Iris pigment epithelial cell (primary cell): Measurements from ENCODE around the gene TTC28.
"Not testable (repeated sequence)": the region's sequence is repeated elsewhere in the genome, so short reads cannot be mapped to it uniquely, and the experiment has no call there.

Source experiments
- DNase-seq: peaks from one replicate; pipeline ENCODE4 v3.0.0-alpha.2; 2011; ENCODE audit warnings: low read depth

TTC28 gene

GRCh38 chr22:28180804-28181731 lies 498.6 kb downstream of the TTC28 start:
- peak; percentile 65 for DNase-seq

DNA sequence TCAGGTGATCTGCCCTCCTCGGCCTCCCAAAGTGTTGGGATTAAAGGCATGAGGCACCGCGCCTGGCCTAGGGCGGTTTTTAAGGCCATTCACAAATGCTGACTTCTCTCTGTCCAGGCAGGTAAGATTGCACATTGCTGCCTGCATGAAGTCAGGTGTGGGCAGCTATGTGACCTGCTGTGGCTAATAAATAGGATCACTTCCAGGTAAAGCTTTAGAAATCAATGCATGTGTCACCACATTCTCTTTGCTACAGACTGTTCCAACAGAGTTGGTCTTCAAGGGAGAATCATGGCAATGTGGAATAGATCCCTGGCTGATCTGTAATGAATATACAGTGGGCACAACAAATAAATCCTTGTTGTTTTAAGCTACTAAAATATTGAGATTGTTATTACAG lies 500.2 kb downstream of the TTC28 start:
- DNase-seq: no peak

- no peak for DNase-seq
Observed at GRCh38 chr22:28175730-28176492, 503.7 kb downstream of the TTC28 start.

DNA sequence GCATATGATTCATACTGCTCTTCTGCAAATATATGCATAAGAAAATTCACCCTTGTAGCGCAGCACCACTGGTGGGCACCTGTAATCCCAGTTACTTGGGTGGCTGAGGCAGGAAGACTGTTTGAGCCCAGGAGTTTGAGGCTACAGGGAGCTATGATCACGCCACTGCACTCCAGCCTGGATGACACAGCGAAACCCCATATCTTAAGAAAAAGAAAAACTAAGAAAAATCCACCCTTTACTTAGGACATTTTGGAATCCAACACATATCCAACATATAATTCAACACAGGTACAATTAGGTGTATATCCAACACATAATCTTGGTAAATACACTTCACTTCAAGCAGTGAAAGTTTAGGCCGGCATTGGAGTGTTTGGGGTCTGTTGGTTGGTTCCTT lies 505.1 kb downstream of the TTC28 start:
- no peak for DNase-seq

DNA sequence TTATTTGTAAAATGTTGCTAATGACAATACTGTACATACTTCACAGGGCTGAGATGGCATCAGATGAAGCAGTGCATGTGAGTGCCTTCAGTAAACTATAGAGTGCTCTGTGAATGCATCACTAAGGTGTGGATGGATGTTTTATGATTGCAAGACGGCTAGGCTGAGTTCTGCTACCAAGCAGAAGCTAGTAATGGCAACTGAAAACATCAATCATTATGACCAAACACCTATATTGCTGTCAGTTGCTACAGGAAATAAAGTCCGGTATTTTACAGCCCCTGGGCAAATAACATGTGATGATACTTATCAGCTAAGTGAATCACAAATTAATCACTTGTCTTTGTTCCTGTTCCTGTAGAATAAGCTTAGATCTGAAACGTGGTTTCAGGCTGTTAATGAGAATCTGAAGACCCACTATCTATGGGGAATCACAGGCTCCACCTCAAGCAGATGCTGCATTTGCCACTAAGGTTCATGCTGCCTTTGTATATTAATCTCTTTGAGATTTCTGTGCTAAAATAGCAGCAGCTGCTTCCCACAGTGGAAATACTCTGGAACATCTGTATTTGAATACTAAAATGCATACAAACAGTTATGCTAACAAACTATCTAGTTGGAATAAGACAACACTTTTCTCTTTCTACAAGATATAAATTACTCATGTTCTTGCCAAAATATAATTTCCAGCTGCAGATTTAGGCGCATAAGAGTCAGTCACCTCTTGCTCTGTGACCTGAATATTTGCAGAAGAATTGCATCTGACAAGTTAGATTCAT lies 506.6 kb downstream of the TTC28 start:
- no peak for DNase-seq

- no peak for DNase-seq
Observed at GRCh38 chr22:28171712-28172111, 507.9 kb downstream of the TTC28 start.

DNA sequence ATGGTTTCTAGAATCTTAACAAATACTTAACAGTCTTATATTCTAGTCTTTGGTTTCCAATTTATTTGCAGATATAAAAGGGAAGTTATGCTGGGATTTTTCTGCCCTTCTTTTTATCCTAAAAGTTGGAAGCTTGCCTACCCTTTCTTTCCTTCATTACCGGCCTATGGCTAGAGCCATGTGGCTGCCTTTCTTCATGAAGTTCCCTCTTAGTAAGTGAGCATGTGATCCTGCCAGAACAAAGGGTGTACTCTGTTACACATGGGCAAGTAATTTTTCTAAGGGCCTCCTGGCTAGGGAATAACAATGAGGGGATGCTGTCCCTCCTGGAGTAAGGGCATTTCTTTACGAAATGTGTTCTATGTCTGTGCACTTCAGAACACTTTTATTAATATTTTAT lies 508.5 kb downstream of the TTC28 start:
- DNase-seq: peak; percentile 12

- not testable (repeated sequence) for DNase-seq
Observed at GRCh38 chr22:28169314-28169713, 510.3 kb downstream of the TTC28 start.

- peak; percentile 28 for DNase-seq
Observed at GRCh38 chr22:28155808-28156207, 523.8 kb downstream of the TTC28 start.

DNA sequence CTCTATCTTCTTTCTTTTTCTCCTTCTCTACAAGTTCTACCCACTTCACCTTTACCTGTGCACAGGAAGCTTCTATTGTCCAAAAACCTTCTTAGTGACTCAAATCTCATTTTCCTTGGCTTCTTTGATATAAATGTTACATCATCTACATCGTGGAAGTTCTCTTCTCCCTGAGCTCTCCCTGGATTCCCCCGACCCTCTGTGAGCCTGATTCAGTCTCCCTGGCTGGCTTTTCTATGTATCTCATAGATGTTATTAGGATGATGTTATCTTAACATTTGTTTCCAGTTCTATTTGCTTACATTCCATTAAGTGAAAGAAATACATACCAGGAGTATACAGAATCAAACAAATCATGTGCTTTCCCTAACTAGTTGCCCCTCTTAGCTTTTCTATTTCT lies 524.8 kb downstream of the TTC28 start:
- peak; percentile 64 for DNase-seq

DNA sequence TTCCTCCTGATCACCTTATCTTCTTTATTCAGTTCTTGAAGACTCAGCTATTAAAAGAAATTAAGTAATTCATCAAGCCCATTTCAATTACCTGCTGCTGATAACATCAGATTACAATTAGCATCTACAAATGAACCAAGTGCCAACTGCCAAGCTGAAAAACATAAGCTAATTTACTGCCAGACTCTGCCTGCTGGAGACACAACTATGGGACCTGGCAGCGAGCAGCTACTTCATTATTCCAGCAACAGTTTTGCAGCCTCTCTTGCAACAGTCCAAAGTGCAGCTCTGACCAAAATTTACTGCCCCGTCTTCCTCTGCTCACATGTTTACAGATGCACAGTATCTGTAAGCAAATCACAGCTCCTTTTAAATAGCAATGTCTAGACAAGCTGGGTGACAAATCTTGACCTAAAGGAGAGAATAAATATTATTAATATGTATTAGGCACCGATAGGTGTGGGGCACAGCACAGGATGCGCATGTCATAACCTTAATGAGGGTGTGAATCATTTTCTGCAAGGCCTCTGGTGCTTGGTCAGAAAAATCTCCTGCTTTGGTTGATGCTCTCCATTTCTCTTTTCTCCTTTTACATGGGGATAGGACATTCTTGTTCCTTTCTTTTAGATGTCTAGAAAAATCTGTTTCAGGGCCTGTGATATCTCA lies 528.4 kb downstream of the TTC28 start:
- DNase-seq: no peak

DNA sequence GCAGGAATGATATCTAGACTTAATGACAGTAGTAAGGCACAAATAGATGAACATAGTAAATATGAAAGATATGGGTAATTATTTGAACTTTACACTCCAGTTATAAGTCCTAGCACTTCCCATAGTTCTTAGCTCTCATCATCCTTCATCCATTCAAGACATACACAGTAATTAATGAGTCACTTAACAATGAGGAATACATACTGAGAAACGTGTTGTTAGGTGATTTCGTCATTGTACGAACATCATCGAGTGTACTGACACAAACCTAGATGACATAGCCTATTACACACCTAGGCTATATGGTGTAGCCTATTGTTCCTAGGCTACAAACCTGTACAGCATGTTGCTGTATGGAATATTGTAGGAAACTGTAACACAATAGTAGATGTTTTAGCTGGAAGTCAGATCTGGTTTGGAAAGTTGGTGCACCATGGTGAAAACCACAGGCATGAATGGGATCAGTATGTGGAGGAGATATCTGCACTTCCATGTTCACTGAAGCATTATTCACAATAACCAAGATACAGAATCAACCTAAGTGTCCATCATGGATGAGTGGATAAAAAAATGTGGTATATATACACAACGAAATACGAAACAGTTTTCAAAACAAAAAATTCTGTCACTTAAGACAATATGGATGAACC lies 530.7 kb downstream of the TTC28 start:
- no peak for DNase-seq

DNA sequence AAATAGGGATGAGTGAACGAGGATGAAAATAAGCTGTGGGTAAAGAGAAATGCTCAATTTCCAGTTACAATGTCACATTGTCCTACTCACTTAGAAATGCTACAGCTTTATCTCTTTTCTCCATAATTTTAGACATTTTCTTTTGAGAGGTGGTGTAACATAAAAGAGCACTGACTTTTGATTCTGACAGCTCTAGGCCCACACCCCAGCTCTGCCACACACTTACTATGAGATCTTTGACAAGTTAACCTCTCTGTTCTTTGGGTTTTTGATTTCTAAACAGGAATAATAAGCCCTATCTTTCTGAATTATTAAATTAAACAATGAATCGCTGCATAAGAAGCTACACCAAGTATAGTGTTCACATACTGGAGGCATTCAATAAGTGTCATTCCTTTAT lies 532.2 kb downstream of the TTC28 start:
- DNase-seq: no peak

- DNase-seq: peak; percentile 45
Observed at GRCh38 chr22:28146401-28147314, 533.0 kb downstream of the TTC28 start.

GRCh38 chr22:28143961-28144745 lies 535.5 kb downstream of the TTC28 start:
- no peak for DNase-seq

DNA sequence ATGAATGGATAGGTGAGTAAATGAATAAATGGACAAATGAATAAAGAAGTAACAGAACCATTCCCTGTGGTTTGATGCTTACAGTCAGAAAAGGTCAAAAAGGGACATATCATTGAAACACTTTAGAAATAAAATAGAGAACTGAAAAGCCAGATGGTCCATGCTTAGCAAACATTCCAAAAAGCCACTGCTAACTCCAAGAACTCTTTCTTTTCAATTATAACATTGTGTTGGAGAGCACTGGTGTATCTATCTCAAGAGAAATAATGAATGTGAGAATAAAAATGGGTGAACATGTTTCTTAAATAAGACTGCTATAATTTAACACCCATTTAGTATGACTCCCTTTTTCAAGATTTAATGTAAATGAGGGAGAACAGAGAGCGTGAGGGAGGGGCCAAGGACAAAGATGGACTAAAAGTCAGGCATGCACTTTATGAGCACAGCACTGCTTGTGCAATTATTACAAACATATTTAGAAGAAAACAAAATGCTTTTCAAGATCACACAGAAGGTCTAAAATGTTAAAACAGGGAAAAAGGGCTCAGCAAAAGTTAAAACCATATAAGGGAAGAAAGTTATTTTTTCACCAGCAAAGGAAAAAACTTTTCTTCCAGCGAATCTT lies 536.3 kb downstream of the TTC28 start:
- no peak for DNase-seq

DNA sequence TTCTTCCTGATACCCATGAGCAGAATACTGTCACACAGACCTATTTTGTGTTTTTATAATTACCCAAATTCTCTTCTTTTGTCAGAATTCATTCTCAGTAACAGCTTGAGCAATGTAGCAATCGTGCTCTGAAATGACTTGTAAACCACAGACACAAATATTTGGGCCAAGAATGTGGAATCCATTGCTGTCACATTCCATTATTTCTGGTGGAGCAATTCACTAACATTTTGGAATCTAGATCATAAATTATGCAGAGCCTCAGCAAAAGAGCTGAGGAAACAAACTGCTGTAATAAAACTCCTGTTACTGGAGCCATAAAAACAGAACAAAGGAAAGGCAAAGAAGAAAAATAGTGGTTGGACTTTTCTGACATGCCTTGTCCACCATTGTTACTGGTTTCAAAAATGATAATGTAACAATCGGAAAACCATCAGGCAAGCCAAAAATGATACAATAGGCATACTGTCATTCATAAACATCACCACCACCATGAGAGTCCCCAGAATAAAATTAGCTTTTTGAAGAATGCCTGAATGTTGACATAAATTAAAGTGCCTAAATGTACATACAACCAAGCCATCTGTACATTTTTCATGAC lies 537.2 kb downstream of the TTC28 start:
- peak; percentile 95 for DNase-seq

DNA sequence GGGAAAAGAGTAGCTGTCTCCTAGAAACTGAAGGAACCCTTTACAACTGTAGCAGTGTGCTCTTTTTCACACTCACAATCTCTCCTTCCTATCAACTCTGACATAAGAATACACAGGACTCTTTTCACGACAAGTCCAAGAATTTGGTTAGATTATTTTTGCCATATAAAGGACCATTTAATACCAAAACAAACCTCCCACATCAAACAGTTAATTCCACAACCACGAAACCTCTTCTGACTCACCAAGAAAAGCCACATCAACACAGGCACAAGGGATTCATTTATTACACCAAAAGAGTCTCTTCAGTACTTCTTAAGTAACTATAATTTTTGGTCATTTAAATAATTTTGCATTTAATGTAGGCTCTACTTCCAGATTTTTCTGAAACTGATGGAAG lies 538.0 kb downstream of the TTC28 start:
- DNase-seq: peak; percentile 86

DNA sequence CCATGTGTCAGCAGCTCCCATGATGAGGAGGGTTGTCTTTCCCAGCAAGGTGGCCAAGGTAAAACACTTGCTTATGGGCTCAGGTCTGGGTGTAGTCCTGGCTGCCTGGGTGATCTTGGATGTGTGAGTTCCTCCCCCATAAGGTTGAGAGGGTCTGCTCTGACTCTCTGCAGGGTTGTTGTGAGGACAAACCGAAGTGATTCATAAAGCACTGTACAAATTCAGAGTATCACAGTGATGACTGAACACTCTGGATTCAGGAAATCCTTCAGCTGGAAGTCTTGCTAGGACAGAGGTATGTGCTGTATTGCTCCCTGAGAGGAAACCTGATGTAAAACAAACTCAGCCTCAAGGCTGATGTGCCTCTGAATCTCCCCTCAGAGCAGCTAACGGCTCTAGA lies 539.7 kb downstream of the TTC28 start:
- peak; percentile 95 for DNase-seq
